Measurements from ENCODE around the gene KCTD19. TPM values are rescaled to one million over a fixed set of nuclear protein-coding genes. Genes with fewer than 3 reads are reported as not detected.

The KCTD19 gene
- total RNA-seq, 1 experiment from 2014 or later: 1.1 TPM

- TF ChIP-seq, protein P1, sequence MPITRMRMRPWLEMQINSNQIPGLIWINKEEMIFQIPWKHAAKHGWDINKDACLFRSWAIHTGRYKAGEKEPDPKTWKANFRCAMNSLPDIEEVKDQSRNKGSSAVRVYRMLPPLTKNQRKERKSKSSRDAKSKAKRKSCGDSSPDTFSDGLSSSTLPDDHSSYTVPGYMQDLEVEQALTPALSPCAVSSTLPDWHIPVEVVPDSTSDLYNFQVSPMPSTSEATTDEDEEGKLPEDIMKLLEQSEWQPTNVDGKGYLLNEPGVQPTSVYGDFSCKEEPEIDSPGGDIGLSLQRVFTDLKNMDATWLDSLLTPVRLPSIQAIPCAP (CRISPR knock-in tag; IDR thresholded peaks at IDR 0.05): no peak
- TF ChIP-seq OVOL2 (CRISPR knock-in tag; IDR thresholded peaks at IDR 0.05; ENCODE audit: borderline replicate concordance) (no peak), TP53 (CRISPR knock-in tag; IDR thresholded peaks at IDR 0.05) (no peak), AR (CRISPR knock-in tag; IDR thresholded peaks at IDR 0.05) (no peak)
- TF ChIP-seq, protein P2, sequence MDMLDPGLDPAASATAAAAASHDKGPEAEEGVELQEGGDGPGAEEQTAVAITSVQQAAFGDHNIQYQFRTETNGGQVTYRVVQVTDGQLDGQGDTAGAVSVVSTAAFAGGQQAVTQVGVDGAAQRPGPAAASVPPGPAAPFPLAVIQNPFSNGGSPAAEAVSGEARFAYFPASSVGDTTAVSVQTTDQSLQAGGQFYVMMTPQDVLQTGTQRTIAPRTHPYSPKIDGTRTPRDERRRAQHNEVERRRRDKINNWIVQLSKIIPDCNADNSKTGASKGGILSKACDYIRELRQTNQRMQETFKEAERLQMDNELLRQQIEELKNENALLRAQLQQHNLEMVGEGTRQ (CRISPR knock-in tag; IDR thresholded peaks at IDR 0.05): no peak
Measured at GRCh38 chr16:67277294-67277998, 49.1 kb downstream of the KCTD19 start (continued).

GRCh38 chr16:67275321-67275720 lies 51.2 kb downstream of the KCTD19 start:
- ATAC-seq (no peak), DNase-seq (ENCODE audit: low spot score) (no peak)
- Mint-ChIP-seq H3K27me3 (ENCODE audit: low read depth) (peaks cover 19% of the 10 kb centered on the region), H3K27ac (no peak overlapping the region), H3K36me3 (no peaks in the 10 kb centered on the region; the same call in 1 of the 2 replicates), H3K4me1 (peaks cover 2% of the 10 kb centered on the region; the same call in 1 of the 2 replicates), H3K9me3 (no peaks in the 10 kb centered on the region), H3K4me3 (no peak overlapping the region)
- no peak for TF ChIP-seq SP1 (CRISPR knock-in tag; conservative IDR thresholded peaks at IDR 0.05)
- POLR2A ChIA-PET: no interaction called here
- CTCF ChIA-PET: no interaction called here

- CTCF ChIA-PET: interaction anchor here (0.7 to 3.1 kb wide), 6 partner anchors 10 to 194 kb away, joined by 3 to 18 read pairs (median 4); partner anchors contain the start of genes FHOD1 and SLC9A5
- Mint-ChIP-seq H3K9me3 (no peaks in the 10 kb centered on the region), H3K4me3 (no peak overlapping the region), H3K27me3 (ENCODE audit: low read depth) (peaks cover 2% of the 10 kb centered on the region; the same call in 1 of the 2 replicates), H3K4me1 (no peaks in the 10 kb centered on the region), H3K36me3 (no peaks in the 10 kb centered on the region; the same call in 1 of the 2 replicates), H3K27ac (no peak overlapping the region)
- DNase-seq (ENCODE audit: low spot score) (no peak), ATAC-seq (no peak)
- TF ChIP-seq ZNF138 (CRISPR knock-in tag; conservative IDR thresholded peaks at IDR 0.05) (no peak), NR3C1 (CRISPR knock-in tag; conservative IDR thresholded peaks at IDR 0.05; ENCODE audit: low read depth) (no peak), MXD4 (CRISPR knock-in tag; IDR thresholded peaks at IDR 0.05; ENCODE audit: borderline replicate concordance) (no peak), NR2C2 (CRISPR knock-in tag; IDR thresholded peaks at IDR 0.05) (no peak), ARID4B (CRISPR knock-in tag; IDR thresholded peaks at IDR 0.05; ENCODE audit: borderline replicate concordance) (no peak), TP53 (CRISPR knock-in tag; IDR thresholded peaks at IDR 0.05) (no peak), HMGA2 (CRISPR knock-in tag; IDR thresholded peaks at IDR 0.05) (no peak), TEAD1 (CRISPR knock-in tag; IDR thresholded peaks at IDR 0.05) (no peak), ZNF317 (CRISPR knock-in tag; IDR thresholded peaks at IDR 0.05; ENCODE audit: borderline replicate concordance, low read depth) (no peak), GRHL2 (CRISPR knock-in tag; IDR thresholded peaks at IDR 0.05; ENCODE audit: insufficient replicate concordance, severe bottlenecking) (no peak), FOXP1 (CRISPR knock-in tag; IDR thresholded peaks at IDR 0.05; ENCODE audit: borderline replicate concordance) (no peak), FOXK1 (CRISPR knock-in tag; IDR thresholded peaks at IDR 0.05) (no peak)
- TF ChIP-seq, protein P3, sequence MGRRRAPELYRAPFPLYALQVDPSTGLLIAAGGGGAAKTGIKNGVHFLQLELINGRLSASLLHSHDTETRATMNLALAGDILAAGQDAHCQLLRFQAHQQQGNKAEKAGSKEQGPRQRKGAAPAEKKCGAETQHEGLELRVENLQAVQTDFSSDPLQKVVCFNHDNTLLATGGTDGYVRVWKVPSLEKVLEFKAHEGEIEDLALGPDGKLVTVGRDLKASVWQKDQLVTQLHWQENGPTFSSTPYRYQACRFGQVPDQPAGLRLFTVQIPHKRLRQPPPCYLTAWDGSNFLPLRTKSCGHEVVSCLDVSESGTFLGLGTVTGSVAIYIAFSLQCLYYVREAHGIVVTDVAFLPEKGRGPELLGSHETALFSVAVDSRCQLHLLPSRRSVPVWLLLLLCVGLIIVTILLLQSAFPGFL (CRISPR knock-in tag; IDR thresholded peaks at IDR 0.05; ENCODE audit: borderline replicate concordance): no peak
- TF ChIP-seq, protein P4, sequence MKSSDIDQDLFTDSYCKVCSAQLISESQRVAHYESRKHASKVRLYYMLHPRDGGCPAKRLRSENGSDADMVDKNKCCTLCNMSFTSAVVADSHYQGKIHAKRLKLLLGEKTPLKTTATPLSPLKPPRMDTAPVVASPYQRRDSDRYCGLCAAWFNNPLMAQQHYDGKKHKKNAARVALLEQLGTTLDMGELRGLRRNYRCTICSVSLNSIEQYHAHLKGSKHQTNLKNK (CRISPR knock-in tag; IDR thresholded peaks at IDR 0.05): no peak
- TF ChIP-seq, protein P1 (CRISPR knock-in tag; IDR thresholded peaks at IDR 0.05): no peak
- POLR2A ChIA-PET: interaction anchor here (1.0 kb wide), 1 partner anchor 160 kb away, joined by 3 read pairs; the partner anchor contains the start of gene HSD11B2
Measured at GRCh38 chr16:67271446-67271845, 55.1 kb downstream of the KCTD19 start.

All from WTC11 (cell line).